NCI-H2029 treated with DMSO at 0.1 percent for 48 hours (cell line): ENCODE measurements around the gene GP1BA.

ENCODE experiments used
- DNase-seq: peaks from one replicate; lab custom pipeline; 2025; lab: John Stamatoyannopoulos, UW

GP1BA gene

DNA sequence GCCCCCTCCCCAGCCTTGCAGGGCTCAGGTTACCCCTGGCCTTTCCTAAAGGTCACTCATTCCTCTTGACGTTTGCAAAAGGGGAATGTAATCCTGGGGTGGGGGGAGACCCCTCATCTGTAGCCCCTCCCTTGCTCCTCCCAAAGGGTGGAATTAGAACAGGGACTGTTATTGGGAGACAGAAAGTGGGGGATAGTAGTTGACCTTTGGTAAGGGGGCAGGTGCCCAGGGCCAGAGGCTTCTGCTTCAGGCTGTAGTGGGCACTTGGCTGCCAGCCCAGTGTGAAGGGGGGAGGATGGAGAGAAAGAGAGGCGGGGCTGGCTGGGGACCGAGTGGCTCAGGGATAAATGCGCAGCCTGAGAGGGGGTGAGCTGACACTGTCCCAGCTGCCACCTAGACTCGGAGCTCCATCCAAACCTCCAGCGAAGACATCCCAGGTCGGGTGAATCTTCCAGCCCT is 18.7 kb downstream of the GP1BA start, which contains the start of gene ENO3:
Gene ENO3 (plus strand): TSS at position 374 of the 459 bp plus-strand sequence. CDS start 711 bp downstream, outside the sequence.
- no peak for DNase-seq

DNA sequence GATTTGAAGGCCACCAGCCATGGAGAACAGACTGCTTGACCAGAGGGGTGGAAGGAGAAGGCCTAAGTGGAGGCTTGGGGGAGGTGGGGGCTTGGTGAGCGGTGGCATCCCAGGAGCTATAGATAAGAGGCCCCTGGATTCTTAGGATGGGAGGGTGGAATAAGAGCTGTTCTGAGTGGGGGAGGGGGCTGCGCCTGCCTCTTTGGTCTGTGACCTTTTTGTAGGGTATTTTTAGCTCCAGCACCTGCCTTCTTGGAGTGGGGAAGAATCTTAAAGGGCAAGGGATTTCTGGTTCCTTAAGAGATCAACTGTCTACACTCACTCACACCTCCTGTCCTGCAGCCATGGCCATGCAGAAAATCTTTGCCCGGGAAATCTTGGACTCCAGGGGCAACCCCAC is 19.4 kb downstream of the GP1BA start:
- no peak for DNase-seq

DNA sequence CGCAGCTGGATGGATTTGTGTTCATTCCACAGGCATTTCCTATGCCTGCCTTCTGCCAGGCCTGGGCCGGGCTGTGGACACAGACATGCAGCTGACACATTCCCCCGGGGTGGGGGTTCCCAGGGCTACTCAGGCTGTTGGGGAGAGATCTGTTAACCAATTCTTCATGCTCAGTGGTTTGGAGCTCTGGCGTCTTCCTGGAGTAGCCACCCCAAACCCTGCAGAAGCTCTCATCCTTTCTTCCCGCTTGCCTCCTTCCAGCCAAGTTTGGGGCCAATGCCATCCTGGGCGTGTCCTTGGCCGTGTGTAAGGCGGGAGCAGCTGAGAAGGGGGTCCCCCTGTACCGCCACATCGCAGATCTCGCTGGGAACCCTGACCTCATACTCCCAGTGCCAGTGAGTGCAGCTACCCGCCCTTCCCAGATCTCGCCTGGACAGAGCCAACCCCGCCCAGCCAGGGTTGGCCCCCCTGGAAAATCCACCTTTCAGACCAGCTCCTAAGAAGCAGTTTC is 21.4 kb downstream of the GP1BA start:
- no peak for DNase-seq

DNA sequence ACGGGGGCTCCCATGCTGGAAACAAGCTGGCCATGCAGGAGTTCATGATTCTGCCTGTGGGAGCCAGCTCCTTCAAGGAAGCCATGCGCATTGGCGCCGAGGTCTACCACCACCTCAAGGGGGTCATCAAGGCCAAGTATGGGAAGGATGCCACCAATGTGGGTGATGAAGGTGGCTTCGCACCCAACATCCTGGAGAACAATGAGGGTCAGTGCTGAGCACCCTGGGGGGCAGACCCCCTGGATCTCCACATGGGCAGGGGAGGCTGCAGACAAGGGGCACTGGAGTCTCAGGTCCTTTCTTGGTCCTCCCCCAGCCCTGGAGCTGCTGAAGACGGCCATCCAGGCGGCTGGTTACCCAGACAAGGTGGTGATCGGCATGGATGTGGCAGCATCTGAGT is 23.0 kb downstream of the GP1BA start:
- DNase-seq: no peak

DNA sequence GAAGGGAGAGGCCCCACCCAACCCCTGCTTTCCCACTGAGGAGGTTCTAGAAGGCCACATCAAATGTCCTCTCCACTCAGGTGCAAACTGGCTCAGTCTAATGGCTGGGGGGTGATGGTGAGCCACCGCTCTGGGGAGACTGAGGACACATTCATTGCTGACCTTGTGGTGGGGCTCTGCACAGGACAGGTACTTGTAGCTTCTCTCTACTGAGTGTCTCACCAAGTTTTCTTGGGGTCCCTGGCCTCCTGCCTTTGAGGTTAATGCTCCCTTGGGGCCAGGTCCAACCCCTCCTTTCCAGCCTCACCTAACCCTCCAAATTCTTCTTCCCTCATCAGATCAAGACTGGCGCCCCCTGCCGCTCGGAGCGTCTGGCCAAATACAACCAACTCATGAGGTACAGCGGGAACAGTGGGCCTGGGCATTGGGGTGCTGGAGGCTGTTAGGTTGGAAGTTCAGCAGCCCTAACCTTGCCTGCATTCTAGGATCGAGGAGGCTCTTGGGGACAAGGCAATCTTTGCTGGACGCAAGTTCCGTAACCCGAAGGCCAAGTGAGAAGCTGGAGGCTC is 24.5 kb downstream of the GP1BA start:
- DNase-seq: no peak

DNA sequence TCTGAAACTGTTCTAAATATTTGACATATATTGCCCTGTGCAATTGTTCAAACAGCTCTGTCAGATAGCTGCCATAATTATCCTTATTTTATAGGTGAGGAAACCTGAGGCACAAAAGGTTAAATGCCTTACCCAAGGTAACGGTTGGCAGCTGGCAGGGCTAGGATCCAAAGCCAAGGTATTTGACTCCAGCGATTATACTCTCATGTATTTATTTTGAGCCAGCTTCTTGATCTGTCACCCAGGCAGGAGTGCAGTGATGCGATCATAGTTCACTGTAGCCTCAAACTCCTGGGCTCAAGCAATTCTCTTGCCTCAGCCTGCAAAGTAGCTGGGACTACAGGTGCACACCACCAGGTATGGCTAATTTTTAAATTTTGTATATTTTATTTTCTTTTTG is 26.0 kb downstream of the GP1BA start:
- no peak for DNase-seq

DNA sequence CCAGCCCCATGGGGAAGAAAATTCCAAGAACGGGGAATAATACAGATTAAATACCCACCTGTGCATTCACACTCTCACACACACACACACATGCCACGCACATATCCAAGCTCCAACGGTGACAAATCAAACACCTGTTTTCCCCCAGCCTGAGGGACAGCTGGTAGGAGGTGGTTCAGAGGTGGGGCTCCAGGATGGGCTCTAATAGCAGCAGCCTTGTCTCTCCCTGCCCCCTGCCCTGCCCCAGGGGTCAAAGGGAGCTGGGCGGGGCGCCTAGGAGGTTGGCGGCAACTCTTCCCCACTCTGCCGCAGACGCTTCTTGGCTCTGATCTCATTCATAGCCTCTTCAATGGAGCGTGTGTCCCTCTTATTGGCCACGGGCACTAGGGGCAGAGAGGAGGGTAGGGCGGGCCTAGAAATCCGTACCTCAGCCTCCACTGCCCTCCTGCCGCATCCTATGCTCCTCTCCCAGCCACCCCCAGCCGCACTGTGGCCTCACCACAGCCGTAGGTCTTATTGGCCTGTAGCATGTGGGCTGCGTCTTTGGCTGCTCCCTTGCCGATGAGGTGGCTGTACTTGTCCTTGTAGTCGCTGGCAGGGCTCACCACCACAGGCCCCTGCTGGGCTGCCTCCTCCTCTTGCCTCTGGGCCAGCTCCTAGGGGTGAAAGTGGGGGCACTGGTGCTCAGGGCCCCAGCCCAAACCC is 27.3 kb downstream of the GP1BA start:
- DNase-seq: no peak

DNA sequence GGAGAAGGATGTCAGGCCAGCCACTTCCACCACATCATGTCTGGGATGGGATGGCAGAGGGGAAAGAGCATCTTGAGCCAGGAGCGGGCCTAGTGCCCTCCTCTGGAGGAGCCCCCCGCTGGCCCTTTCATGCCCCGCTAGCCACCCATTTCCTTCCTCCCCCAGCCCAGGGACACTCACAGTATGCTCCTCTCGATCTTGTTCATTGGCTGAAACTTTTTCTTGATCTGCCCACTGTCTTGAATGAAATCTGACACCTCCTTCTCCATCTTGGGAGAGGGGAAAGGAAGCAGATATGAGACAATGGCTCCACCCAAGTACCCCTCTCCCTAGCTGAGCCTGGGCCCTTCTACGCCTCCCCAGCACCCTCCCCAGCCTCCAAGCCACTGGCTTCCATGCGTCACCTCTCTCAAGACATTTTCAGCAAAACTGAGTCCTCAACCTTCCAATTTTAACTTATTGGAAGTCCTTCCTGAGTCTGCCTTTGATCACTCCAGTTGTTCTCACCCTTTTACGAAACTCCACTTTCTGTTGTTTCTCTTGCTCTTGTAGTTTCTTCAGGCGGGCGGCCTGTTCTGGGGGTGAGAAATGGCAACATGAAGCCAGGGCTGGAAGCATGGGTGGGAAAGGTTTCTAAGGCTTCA is 28.3 kb downstream of the GP1BA start:
- DNase-seq: no peak

DNA sequence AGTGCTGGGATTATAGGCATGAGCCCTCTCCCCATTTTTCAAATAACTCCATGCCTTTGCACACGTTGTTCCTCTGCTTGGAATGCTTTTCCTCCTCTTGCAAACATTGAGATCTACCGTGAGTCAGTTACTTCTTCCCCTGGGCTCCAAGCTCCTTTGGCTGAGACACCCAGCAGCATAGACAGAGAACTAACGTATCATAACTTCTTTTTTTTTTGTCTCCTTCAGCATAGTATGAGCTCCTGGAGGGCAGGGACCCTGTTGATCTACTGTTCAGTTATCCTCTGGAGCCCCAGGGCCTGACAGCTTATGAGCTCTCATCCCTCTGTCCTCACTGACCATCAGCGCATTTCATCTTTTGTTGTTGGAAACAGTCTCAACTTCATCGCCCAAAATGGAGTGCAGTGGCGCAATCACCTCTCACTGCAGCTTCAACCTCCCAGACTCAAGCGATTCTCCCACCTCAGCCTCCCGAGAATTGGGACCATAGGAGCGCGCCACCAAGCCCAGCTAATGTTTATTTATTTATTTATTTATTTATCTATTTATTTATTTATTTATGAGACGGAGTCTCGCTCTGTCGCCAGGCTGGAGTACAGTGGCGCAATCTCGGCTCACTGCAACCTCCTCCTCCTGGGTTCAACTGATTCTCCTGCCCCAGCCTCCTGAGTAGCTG is 33.4 kb downstream of the GP1BA start:
- no peak for DNase-seq

DNA sequence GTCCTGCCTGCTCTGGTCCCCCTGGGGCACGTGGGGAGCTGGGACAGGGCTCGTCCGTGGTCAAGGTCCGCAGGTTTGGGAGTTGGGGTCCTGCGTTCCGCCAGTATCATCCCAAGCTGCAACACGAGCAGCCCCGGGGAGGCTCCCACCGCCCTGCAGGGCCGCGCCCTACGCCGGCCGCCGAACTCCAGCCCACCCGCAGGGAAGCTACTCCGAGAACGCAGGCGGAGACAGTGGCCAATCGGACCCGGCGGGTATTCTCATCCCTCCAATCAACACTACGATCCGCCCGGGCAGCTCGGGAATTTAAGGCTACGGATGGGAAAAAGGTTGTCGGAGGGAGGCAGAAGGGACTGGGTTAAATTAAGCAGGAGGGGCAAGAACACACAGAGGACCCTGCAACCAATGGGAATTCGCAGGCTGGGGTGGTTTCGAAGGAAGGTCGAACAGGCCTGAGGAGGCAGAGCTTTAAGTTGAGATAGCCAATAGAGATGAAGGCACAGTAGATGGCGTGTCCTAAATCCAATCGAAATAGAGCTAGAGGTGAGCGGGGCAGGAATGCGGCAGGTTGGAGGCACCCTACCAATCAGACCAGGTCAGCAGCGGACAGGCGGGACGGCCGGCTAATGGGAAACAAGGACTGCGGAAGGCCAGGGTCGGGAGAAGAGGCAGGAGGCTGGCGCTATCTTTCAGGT is 34.9 kb downstream of the GP1BA start:
- peak; percentile 93 for DNase-seq

DNA sequence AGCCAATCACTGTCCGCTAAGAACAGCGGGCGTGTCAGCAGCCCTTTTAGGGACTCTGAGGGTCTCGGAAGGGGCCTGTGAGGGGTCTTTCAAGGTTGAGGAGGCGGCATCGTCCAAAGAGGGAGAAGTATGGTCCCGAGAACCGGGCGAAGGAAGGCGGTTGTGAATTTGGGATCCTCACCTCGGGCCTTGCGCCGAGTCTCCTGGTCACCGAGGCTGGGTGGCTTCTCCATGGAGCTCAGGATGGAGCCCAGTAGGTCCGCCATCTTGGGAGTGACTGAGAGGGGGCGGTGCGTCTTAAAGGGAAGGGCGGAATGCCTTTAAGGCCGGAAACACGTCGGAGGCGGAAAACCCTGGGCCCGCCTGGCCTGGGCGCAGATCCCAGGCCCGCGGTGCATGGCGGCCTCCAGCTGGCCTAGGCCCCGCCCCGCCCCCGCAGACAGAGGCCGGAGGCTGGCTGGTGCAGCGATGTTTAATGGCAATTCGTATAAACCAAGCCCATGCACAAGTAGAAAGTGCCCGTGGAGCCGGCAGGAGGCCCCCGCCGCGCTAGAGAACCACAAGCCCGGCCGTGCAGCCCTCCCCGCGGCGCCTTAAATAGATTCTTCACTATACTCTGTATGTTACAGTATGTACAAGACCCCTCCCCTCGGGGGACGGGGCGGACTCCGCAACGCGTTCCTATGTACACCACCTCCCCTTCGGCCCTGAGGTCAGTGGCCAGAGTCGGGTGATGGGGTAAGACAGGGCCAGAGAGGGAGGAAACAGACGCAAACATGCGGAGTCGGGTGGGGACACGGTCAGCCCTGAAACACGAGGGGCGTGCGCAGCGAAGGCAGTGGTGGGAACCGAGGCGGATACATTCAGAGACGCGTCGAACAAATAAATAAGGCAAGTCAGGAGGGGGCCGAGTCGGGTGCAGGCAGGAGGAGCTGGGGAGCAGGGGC is 35.7 kb downstream of the GP1BA start, which contains the start of gene SPAG7:
Gene SPAG7 (minus strand): TSS at position 279 of the 947 bp plus-strand sequence. CDS start 13 bp downstream, at position 266.
- DNase-seq: peak; percentile 62

DNA sequence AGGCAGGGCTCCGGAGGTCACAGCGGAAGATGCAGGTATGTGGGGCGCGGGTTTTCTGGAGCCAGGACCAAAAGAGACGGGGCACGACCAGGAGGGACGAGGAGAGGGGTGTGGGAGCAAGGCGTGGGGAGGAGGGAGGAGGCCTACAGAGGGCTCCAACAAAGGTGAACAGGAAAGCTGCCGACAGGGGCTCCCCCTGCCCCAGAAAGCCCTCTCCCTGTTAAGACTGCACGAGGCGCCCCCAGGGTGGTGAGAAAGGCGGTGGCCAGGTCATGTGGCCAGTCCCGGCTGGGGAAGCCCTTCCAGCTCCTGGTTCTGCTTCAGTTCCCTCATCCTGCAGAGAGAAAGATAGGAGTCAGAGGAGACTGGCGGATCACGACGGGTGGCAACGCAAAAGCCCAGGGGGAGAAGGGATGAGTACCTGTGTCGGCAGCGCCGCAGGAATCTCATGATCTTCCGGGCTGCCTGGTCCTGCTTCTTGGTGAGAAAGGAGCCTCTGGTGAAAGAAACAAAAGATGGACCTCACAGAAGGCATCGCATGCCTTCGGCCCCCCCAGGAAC is 36.5 kb downstream of the GP1BA start:
- no peak for DNase-seq

DNA sequence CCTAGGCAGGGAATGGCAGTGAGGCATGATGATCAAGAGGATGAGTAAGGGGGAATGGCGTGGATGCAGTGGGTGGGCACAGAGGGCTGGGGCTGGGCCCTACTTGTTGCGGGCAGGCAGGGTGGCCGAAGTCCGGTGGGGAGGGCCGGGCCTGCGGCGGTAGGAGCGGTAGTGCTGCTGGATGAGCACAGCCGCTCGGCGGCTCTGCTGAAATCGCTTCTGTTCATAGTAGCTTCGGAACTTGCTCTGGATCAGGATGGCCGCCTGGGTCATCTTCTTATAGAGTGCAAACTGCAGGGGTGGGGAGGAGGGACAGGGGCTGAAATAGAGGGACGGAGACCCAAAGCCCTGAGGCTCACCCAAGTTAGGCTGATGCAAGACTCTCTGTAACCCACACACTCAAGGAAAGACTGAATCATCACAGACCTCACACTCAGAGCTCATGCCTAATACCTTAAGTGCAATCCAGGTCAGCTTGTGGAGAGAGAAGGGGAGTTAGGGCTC is 37.0 kb downstream of the GP1BA start:
- DNase-seq: no peak

DNA sequence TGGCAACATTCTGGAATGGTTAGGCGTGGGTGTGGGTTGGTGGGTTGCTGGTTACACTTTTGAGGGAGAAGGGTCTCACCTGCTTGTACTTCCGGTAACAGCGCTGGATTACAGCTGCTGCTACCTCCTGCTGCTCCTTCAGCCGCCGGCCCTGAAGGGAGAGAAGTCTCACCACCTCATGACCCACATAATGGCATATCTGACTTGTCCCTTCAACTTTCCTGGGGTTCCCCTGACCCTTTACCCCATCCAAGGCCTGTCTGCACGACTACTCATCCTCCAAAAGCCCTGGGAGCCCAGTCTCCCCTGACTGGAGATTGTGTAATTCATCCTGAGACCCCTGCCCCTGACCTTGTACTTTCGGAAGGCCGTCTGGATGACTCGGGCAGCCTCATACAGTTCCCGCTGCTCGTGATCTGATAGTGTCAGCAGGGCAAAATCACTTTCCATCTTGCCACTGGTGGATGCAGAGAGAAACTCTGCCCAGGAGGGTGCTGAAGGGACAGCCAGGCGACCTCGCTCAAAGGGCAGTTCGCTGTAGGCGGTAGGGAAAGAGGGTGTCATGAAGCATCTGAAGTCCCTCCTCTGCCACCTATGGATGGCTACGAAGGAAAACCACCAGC is 37.6 kb downstream of the GP1BA start:
- no peak for DNase-seq

DNA sequence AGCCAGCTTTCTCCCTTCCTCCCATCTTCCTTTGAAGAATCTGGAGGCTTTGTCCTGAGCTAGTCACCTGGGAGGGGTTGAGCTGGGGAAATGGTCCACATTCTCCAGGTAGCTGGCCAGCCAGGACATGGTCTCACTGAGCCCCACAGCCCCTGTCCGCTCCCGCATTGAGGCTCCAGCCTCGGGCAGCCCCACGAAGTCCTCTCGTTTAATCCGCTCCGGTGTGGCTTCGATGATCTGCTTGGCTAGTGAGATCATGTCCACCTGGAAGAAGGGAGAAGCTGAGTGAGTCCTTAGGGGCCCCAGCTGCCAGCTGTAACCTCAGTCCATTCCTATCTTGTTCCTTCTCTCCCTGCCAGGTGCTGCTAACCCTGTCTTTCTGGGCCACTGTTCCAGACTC is 38.2 kb downstream of the GP1BA start:
- no peak for DNase-seq

DNA sequence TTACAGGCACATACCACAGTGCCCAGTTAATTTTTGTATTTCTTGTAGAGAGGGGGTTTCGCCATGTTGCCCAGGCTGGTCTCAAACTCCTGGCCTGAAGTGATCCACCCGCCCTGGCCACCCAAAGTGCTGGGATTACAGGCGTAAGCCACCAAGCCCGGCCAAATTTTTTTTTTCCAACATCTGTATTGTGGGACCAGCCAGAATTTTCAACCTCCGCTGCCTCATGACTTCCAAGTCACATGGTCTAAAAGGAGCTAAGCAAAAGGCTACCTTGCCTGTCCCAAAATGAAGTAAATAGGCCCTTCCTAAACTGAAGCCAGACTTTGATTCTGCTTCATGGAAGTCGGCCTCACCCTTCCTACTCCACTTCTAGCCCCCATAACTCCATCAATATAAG is 39.7 kb downstream of the GP1BA start:
- DNase-seq: no peak

DNA sequence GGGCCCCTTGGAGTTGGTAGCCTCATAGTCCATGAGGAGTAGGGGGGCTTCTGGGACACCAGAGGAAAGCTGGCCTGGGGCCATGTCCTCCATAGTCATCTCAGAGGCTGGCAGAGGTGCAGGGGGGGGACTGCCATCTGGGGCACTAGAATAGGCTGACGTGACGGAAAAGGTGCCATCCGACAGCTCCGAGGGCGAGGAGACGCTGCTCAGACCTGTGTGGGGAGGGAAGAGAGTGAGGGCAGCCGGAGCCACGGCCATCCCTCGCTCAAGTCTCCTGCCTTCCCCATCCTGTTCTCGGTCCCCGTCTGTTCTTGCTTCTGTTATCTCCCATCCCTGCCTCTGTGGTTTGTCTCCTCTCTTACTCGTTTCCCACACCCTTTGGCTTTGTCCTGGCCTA is 40.2 kb downstream of the GP1BA start:
- DNase-seq: no peak

DNA sequence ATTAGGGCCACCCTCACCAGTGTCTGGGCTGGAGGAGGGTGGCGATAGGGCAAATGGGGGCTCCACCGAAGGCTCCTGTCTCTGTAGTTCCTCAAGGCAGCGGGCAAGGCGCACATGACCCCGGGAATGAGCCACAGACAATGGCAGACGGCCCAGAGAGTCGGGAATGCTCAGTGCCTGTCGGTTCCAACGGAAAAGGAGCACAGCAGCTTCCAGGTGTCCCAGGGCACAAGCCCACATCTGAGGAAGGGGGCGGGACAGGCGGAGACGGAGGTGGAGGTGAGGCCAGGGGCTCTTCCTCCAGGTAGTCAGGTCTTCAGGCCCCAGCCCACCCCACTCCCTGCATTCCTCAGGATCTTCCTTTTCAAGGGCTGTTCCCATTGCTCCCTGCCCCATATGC is 40.7 kb downstream of the GP1BA start:
- no peak for DNase-seq

DNA sequence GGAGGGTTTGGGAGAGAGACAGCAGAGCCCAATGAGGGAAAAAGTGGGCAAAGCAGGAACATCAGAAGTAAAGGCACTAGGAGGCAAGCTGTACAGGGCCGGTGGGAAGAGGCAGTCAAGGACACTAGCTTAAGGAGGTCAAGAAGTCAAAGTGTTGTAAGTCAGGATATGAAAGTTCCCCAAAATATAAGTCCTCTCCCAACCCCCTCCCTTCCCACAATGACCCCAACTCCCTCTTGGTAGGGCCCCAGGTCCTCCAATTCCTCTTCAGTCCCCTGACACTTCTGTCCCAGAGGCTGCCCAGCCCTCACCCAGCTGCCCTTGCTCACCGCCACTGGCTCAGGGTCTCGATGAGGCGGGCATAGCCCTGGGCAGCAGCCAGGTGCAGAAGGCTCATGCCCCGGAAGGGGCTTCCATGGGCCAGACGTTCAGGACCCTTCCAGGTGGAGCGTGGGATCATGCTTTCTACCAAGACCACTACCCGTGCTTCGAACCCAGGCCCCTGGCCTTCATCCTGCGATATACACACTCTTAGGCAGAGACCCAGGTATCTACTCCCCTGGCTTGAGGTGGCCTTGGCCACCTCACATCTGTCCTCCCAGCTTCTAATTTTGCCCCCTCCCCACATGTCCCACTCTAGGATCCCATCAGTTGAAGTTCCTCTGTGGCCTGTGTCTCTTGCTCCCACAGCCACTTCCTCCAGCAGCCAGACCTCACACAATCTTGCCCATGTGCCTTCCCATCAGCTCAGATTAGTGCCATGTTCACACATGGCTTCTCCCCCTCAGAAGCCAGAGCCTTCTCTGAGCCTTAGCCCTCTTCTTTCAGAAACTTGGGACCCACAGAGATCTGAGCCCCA is 41.4 kb downstream of the GP1BA start:
- no peak for DNase-seq
